NB4 (cell line): Measurements from ENCODE around the gene FSIP1.

ENCODE experiments used
- DNase-seq: peaks from one replicate; pipeline ENCODE4 v3.0.0; 2010; ENCODE audit warnings: low read depth
- H3K4me3 ChIP-seq: one replicate; pipeline ENCODE4 v1.5.1; 2011; ENCODE audit warnings: mild to moderate bottlenecking, low read depth, low read length, moderate library complexity
- MYC ChIP-seq: IDR thresholded peaks from 2 replicates; pipeline ENCODE4 v1.6.1; 2011; ENCODE audit warnings: low read depth, low read length
- POLR2A ChIP-seq: IDR thresholded peaks from 2 replicates; pipeline ENCODE4 v1.6.1; 2011; ENCODE audit warnings: mild to moderate bottlenecking; ENCODE audit not compliant: insufficient read length; ENCODE audit errors: extremely low read depth
- TF ChIP-seq, protein P1 (sequence below): IDR thresholded peaks from 2 replicates; pipeline ENCODE4 v1.6.1; 2011; ENCODE audit warnings: low read depth, low read length
- TF ChIP-seq, protein P2 (sequence below): IDR thresholded peaks from one replicate; pipeline ENCODE4 v1.5.1; 2012; ENCODE audit warnings: low read depth, low read length

The FSIP1 gene

DNA sequence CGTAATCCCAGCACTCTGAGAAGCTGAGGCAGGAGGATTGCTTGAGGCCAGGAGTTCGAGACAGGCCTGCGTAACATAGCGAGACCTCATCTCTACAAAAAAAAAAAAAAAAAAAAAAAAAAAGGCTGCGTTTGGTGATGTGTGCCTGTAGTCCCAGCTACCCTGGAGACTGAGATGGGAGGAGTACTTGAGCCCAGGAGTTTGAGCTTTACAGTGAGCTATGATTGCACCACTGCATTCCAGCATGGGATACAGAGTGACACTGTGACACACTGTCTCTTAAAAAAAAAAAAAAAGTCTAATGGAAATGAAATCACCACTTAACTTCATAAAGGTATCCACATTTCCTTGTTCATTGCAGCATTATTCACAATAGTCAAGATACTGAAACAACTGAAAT is 136.2 kb downstream of the FSIP1 start:
- TF ChIP-seq, protein P1, sequence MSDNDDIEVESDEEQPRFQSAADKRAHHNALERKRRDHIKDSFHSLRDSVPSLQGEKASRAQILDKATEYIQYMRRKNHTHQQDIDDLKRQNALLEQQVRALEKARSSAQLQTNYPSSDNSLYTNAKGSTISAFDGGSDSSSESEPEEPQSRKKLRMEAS: no peak
- TF ChIP-seq, protein P2, sequence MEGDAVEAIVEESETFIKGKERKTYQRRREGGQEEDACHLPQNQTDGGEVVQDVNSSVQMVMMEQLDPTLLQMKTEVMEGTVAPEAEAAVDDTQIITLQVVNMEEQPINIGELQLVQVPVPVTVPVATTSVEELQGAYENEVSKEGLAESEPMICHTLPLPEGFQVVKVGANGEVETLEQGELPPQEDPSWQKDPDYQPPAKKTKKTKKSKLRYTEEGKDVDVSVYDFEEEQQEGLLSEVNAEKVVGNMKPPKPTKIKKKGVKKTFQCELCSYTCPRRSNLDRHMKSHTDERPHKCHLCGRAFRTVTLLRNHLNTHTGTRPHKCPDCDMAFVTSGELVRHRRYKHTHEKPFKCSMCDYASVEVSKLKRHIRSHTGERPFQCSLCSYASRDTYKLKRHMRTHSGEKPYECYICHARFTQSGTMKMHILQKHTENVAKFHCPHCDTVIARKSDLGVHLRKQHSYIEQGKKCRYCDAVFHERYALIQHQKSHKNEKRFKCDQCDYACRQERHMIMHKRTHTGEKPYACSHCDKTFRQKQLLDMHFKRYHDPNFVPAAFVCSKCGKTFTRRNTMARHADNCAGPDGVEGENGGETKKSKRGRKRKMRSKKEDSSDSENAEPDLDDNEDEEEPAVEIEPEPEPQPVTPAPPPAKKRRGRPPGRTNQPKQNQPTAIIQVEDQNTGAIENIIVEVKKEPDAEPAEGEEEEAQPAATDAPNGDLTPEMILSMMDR: no peak
- TF ChIP-seq MYC: no peak
- no peak for TF ChIP-seq POLR2A
- H3K4me3 ChIP-seq: no peak overlapping the region
- no peak for DNase-seq

DNA sequence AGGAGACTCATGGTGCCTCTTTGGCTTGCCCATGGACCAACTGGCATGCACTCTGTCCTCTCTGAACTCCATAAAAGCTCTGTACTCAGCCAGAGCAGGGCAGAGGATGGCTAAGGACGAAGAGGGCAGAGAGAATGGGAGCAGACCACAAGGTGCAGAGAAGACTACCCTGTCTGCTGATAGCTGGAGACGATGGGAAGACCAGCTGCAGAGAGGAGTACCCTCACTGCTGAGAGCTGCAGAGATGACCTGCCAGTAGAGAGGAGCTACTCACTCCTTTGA is 136.7 kb downstream of the FSIP1 start:
- no peak overlapping the region for H3K4me3 ChIP-seq
- TF ChIP-seq, protein P1: no peak
- TF ChIP-seq POLR2A (no peak), MYC (no peak)
- TF ChIP-seq, protein P2: no peak
- no peak for DNase-seq

DNA sequence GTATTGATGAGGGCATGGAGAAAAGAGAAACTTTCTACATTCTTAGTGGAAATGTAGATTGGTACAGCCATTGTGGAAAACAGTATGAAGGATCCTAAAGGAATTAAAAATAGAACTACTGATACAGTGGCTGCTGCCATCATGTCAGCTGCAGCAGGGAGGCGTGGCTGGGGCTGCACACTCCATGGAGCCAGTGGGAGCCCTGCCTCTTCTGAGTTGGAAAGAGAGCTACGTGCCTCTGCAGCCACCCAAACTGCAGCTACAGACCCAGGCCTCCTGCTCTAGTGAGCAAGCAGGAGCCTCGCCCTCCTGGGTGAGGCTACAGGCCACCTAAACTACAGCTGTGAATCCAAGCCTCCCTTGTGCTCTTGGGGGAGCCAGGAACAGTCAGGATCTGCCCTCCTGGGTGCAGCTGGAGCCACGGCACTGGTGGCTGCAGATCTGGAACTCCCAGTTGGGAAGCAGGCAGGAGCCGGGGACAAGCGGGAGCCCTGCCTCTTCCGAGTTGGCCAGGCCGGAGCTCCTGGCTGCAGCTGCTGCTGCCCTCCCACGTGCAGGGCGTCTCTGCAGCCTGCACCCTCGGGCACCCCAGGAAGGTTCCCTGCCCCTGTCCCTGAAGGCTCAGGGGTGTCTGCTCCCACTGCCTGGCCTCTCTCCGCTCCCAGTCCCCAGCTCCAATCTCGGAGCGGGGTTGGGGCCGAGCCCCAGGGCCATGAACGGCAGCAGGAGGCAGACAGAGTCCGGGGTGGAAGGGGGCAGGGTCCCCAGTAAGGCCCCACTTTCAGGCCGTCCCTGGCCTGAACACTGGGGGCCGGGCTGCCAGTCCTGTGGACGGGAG is 137.3 kb downstream of the FSIP1 start:
- TF ChIP-seq POLR2A: no peak
- TF ChIP-seq, protein P2: no peak
- TF ChIP-seq, protein P1: no peak
- no peak for TF ChIP-seq MYC
- DNase-seq: no peak
- H3K4me3 ChIP-seq: no peak overlapping the region

DNA sequence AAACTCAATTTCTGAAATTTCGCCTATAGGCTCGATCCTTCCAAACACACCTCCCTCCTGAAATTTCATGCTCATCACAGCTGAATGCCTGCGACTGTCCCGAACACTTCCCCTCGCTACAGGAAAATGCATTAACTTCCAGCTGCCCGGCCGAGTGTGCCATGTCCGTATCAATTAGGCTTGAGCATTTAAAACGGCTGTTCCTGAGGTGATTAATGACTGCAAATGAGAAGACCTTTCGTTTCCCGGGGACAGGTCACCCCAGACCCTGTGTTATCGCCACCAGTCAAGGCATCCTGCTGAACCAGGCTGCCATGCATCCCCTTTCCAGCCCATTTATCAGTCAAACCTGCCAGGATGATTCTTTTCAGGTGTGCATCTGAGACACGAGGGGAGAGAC is 138.5 kb downstream of the FSIP1 start:
- TF ChIP-seq POLR2A (no peak), MYC (no peak)
- TF ChIP-seq, protein P2: no peak
- DNase-seq: no peak
- H3K4me3 ChIP-seq: no peak overlapping the region

DNA sequence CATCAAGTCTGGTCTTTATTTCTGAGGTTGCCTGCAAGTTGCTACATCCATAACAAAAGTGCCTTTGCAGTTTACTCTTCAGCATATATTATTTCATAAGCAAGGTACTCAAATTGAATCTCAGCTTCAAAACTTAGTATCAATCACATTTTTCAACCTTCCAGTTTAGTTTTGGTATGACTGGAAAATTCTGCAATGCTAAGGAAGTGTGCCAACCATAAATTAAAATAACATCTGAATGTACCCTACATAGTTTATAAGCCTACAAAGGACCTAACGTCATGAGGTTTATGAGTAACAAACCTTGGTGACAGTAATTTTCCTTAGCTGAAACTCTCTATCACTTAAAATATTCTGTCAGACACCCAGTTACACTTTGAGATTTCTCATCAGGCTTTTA is 138.9 kb downstream of the FSIP1 start:
- H3K4me3 ChIP-seq: no peak overlapping the region
- DNase-seq: no peak
- TF ChIP-seq, protein P2: no peak
- no peak for TF ChIP-seq MYC
- TF ChIP-seq, protein P1: no peak
- no peak for TF ChIP-seq POLR2A
